Heart right ventricle (tissue), 16 donors: Measurements from ENCODE around the gene SNCB. TPM values are rescaled to one million over a fixed set of nuclear protein-coding genes. Genes with fewer than 3 reads are reported as not detected.
A peak's percentile ranks its signal among the peaks of the same experiment; 100 is the strongest.

Experiments used
- ATAC-seq, 8 donors: fragments of 200-7000 bp; cut with Tn5 transposase; one replicate each; pipeline ENCODE4 v1.9.1; 2020; ENCODE audit warnings: mild to moderate bottlenecking in 8 of 8, moderate library complexity in 8 of 8, moderate number of reproducible peaks in 1 of 8
- DNase-seq, 2 donors: peaks; one replicate each; pipeline ENCODE4 v3.0.0-alpha.2; 2020
- H3K27ac ChIP-seq, 10 donors: fragments of 200-600 bp; sonication (generic) in 2 of 10; one replicate each; pipeline versions ENCODE4 v1.5.0 to v1.8.0; 2020 to 2022; ENCODE audit warnings: mild to moderate bottlenecking in 3 of 10
- H3K27me3 ChIP-seq, 7 donors: fragments of 200-600 bp; one replicate each; pipeline ENCODE4 v1.8.0; 2021 to 2022; ENCODE audit warnings: mild to moderate bottlenecking in 2 of 7
- H3K36me3 ChIP-seq, 9 donors: fragments of 200-600 bp; sonication (generic) in 1 of 9; one replicate each; pipeline versions ENCODE4 v1.5.0 to v1.8.0; 2020 to 2022; ENCODE audit warnings: mild to moderate bottlenecking in 2 of 9
- H3K4me1 ChIP-seq, 9 donors: fragments of 200-600 bp; sonication (generic) in 1 of 9; one replicate each; pipeline versions ENCODE4 v1.5.0 to v1.8.0; 2020 to 2022; ENCODE audit warnings: mild to moderate bottlenecking in 4 of 9
- H3K4me3 ChIP-seq, 10 donors: fragments of 200-600 bp; sonication (generic) in 2 of 10; one replicate each; pipeline versions ENCODE4 v1.5.0 to v1.8.0; 2020 to 2022; ENCODE audit warnings: mild to moderate bottlenecking in 7 of 10, moderate library complexity in 2 of 10
- H3K9me3 ChIP-seq, 11 donors: fragments of 200-600 bp in 10 of 11; sonication (generic) in 2 of 11; one replicate each; pipeline versions ENCODE4 v1.5.0 to v1.8.0; 2013 to 2022; ENCODE audit warnings: mild to moderate bottlenecking in 2 of 11, control low read depth in 1 of 11, moderate library complexity in 1 of 11
- CTCF ChIP-seq, 9 donors: fragments of 200-600 bp; sonication (generic) in 2 of 9; IDR thresholded peaks; one replicate each; pipeline versions ENCODE4 v1.5.0 to v1.8.0; 2021 to 2022; ENCODE audit warnings: antibody characterized with exemption in 9 of 9, mild to moderate bottlenecking in 5 of 9, moderate library complexity in 1 of 9
- WGBS, 2 donors: extraction: QIAGEN DNeasy Blood & Tissue Kit; methylation state at CpG; one replicate each; pipeline ENCODE4 v1.1.7; 2013; ENCODE audit warnings: inconsistent platforms in 1 of 2; 5-methylcytosine and 5-hydroxymethylcytosine counted together
- intact Hi-C, 10 donors: fragments of 100-400 bp; cut with DNase I; formaldehyde crosslinking; loops; one replicate each; pipeline versions ENCODE4 v1.11.1 to v1.14.2; 2022
- polyA plus RNA-seq, 2 donors: library from polyadenylated mRNA; stranded (reverse); fragments of 200-250 nt; gene quantifications; one replicate each; pipeline ENCODE4 v1.2.3, GENCODE V29; 2013
- total RNA-seq, 10 donors: library from RNA; stranded (reverse); fragmentation: NEBNext Ultra II Directional in 3 of 10; extraction: Animal tissue kit (Norgen Biotek cat#: 25700) in 3 of 10; gene quantifications; one replicate each; pipeline versions ENCODE4 v1.2.1 to v1.2.4, GENCODE V29; 2021 to 2023
- donor health status: Arrhythmogenic right ventricular cardiomyopathy.
- donor health status: ischemic (EF 13 %, LVEDD 7.1; RV severe dilation, severe dysfunction).
- donor health status: healthy with polysubstance abuse.
- donor health status: DM: no; HTN: yes; CAD: no.
- donor health status: DM: no; HTN: no; CAD: no.
- donor health status: ischemic (EF 25% LVEDD 6.9; RV normal size, moderate dysfunction).
- donor health status: ischemic (EF 25% LVEDD 5.7; RV mildly dilated, moderate dysfunction).
- donor health status: healthy.
- donor health status: DM: yes; HTN: yes; CAD: no.
- donor health status: Ischemic cardiomyopathy.
- donor health status: ischemic (EF 35%, LVEDD 5.7; RV mildly dilated, moderate dysfunction).
- donor health status: nonischemic (EF 11% LVEDD 7.7; RV severe dilation, severe dysfunction).
- donor health status: DM: yes; HTN: yes; CAD: no.
- donor health status: PGD.
- donor health status: ischemic (EF 29% LVEDD 5.4; RV normal size, mild dysfunction).
- donor health status: nonischemic (EF 23%, LVEDD 6.1; RV moderate dilation, normal function).

Gene SNCB
- total and polyA plus RNA-seq, 12 donors = 0.35 to 0.39 TPM; not detected in 10

DNA sequence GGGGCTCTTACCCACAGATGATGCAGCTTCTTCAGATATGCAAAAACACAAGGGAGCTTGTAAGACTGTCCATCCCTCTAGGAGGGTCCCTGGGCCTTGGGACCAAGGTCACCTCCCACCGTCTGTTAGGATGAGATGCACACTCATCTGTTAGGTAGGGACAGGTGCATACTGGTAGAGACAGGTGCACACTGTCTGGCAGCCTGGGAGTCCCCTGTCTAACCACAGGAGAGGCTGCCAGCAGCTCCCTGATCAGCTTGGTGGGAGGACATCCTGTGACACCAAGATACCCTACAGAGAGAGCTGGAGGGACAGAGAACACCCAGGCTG lies 30.2 kb upstream of the SNCB start:
- ATAC-seq = peak in 1 of 8 donors; percentile 1
- H3K27me3 ChIP-seq = peaks cover 0 to 39% (median 29%) of the 10 kb centered on the region in 7 donors
- peaks cover 0 to 28% (median 14%) of the 10 kb centered on the region in 9 donors for H3K4me1 ChIP-seq
- WGBS, 2 donors = 15 to 26% methylated on average over 1 of the region's 1 CpG
- H3K27ac ChIP-seq = no peak overlapping the region
- H3K4me3 ChIP-seq = no peak overlapping the region
- no peak for TF ChIP-seq CTCF (IDR thresholded peaks at IDR 0.05)
- peaks cover 0 to 22% (median 0%) of the 10 kb centered on the region in 9 donors for H3K36me3 ChIP-seq
- intact Hi-C loops = loop anchor here in 8 of 10 donors (2.0 to 10.0 kb wide), 7 partner anchors 154 to 452 kb away; partner anchors contain the start of gene UNC5A (in 3 of the 8)
- DNase-seq = no peak
- H3K9me3 ChIP-seq = no peaks in the 10 kb centered on the region

DNA sequence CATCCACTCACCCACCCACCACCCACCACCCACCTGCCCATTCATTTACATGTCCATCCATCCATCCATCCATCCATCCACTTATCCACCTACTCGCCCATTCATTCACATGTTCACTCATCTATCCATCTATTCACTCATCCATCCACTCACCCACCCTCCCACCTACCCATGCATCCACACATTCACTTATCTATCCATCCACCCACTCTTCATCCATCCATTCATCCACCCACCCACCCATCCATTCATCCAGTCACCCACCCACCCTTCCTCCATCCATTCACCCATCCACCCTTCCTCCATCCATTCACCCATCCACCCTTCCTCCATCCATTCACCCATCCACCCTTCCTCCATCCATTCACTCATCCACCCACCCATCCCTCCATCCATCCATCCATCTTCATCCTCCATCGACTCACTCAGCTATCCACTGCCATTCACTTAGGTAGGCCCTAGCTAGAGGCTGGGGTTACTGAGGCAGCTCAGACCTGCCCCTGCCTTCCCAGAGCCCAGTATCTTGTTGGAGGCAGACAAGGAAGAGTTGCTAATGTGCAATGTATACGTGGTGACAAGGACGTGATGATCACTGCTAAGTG lies 29.6 kb upstream of the SNCB start:
- TF ChIP-seq CTCF (IDR thresholded peaks at IDR 0.05) = no peak
- peaks cover 0 to 33% (median 25%) of the 10 kb centered on the region in 7 donors for H3K27me3 ChIP-seq
- 74 to 77% methylated on average over 4 of the region's 4 CpGs for WGBS, 2 donors
- peaks cover 0 to 28% (median 14%) of the 10 kb centered on the region in 9 donors for H3K4me1 ChIP-seq
- H3K27ac ChIP-seq = no peak overlapping the region
- H3K9me3 ChIP-seq = no peaks in the 10 kb centered on the region
- ATAC-seq = no peak
- DNase-seq = no peak
- intact Hi-C loops = loop anchor here (2.0 to 10.0 kb wide), 8 partner anchors 155 to 453 kb away; partner anchors contain the start of gene UNC5A (in 4 of the 10)
- peaks cover 0 to 28% (median 0%) of the 10 kb centered on the region in 9 donors for H3K36me3 ChIP-seq
- no peak overlapping the region for H3K4me3 ChIP-seq

- Histone ChIP-seq H3K4me3 (no peak overlapping the region), H3K36me3 (peaks cover 0 to 32% (median 4%) of the 10 kb centered on the region in 9 donors), H3K27ac (peak overlapping the region in 1 of 10 donors; percentile 63), H3K9me3 (no peaks in the 10 kb centered on the region), H3K27me3 (peaks cover 0 to 28% (median 20%) of the 10 kb centered on the region in 7 donors), H3K4me1 (peaks cover 0 to 28% (median 14%) of the 10 kb centered on the region in 9 donors)
- DNase-seq = no peak
- TF ChIP-seq CTCF (IDR thresholded peaks at IDR 0.05) = no peak
- 81 to 84% methylated on average over 7 of the region's 7 CpGs for WGBS, 2 donors
- intact Hi-C loops = loop anchor here in 8 of 10 donors (2.0 to 10.0 kb wide), 5 partner anchors 155 to 453 kb away; partner anchors contain the start of gene UNC5A (in 1 of the 8)
- ATAC-seq = no peak
These were observed 29.1 kb upstream of the SNCB start for GRCh38 chr5:176659512-176659839.

DNA sequence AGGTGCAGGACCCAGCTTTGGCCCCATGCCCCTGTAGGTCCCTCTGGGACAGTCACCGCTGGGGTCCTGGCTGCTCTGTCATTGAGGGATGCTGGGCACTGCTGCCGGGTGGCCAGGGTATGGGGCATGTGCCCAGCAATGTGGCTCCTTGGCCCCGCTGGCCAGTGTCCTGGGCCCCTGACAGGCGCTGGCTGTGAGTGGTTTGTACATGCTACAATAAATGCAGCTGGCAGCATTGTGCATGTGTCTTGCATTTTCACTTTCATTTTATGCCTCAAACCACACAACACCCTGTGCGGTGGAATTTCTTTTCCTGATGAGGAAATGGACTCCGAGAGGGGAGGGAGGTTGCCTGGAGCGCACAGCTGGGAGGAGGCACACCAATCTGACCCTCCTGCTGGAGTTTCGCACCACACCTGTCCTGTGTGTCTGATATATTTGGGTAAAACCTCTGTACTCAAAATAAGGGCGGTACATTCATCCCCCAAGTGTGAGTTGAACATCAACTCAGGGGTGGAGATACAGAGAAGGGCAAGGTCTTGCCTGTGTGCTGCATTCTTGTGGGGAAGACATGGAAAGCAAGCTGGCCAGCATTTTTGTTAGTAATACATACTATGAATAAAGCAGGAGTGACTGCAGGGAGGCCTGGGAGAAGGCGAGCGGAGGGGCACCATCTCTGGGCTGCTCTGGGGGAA lies 28.6 kb upstream of the SNCB start:
- Histone ChIP-seq H3K36me3 (peaks cover 0 to 38% (median 5%) of the 10 kb centered on the region in 9 donors), H3K9me3 (no peaks in the 10 kb centered on the region), H3K27me3 (peaks cover 0 to 23% (median 16%) of the 10 kb centered on the region in 7 donors), H3K4me3 (peak overlapping the region in 4 of 10 donors; percentile 8 to 29 (median 16)), H3K27ac (peak overlapping the region in 4 of 10 donors; percentile 13 to 63 (median 33)), H3K4me1 (peaks cover 0 to 28% (median 14%) of the 10 kb centered on the region in 9 donors)
- TF ChIP-seq CTCF (IDR thresholded peaks at IDR 0.05) = no peak
- DNase-seq = no peak
- intact Hi-C loops = loop anchor here in 8 of 10 donors (2.0 to 10.0 kb wide), 5 partner anchors 156 to 454 kb away; partner anchors contain the start of gene UNC5A (in 1 of the 8)
- peak in 6 of 8 donors; percentile 20 to 57 (median 42) for ATAC-seq
- WGBS, 2 donors = 60 to 66% methylated on average over 11 of the region's 11 CpGs
